Medulla oblongata (tissue), 1 donor: ENCODE measurements around the gene RAB22A.
"Not testable (repeated sequence)": the region's sequence is repeated elsewhere in the genome, so short reads cannot be mapped to it uniquely, and the experiment has no call there.

ENCODE experiments used
- DNase-seq: peaks from one replicate; pipeline ENCODE4 v3.0.0-alpha.2; 2015; ENCODE audit errors: extremely low spot score

Gene RAB22A

GRCh38 chr20:58388882-58389323 lies 79.4 kb downstream of the RAB22A start, which contains the start of gene VAPB:
Gene VAPB, plus strand, starts transcription at chr20:58389229. Its CDS starts 231 bp downstream, at chr20:58389460.
- DNase-seq: peak; percentile 95

DNA sequence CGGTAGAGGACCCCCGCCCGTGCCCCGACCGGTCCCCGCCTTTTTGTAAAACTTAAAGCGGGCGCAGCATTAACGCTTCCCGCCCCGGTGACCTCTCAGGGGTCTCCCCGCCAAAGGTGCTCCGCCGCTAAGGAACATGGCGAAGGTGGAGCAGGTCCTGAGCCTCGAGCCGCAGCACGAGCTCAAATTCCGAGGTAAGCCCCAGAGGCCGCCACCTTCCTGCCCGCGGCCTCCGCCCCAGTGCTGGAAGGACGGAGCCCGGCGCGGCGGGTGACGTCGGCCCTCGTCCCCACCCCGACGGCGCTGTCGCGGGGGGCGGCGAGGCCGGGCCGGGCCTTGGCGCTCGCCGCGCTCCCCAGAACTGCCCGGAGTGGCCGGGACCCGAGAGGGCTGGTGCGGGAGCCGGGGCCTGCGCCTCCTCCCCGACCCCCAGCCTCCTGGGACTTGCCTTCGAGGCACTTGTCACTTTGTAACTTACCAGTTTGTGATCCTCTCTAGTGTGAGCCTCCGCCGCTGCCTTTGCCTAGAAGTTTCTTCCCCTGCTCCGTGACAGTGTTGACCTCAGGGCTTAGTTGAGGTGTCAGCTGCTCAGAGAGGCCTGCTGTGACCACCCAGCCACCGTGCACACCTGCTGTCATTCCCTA lies 79.9 kb downstream of the RAB22A start:
- peak; percentile 21 for DNase-seq

DNA sequence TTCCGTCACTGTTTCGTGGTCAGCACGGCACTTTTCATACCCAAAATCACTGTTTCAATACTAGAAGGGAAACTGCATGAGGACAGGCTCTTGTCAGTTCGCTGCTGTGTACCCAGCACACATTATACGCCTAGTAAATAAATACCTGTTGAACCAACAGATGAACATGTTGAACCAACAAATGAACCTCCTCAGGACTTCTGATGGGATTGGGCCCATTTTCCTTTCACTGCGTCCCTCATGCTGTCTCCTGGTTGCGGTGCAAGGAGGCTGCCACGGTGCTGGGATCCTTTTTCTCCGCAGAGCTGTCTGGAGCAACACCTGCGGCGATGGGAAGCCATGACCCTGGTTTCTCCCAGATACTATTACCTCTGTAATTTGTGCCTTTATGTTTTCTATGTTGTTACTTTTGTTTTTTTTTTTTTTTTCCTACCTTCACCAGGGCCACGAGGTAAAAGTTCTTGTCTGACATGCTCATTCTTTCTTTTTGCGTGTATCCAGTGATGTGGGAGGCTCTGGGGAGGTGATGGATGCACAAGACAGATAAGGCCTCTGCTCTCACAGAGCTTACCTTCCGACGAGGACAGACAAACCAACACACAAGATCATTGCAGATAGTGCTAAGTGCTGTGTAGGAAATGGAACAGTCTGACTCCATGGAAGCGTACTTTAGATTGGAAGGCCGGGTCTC lies 80.6 kb downstream of the RAB22A start:
- no peak for DNase-seq

- DNase-seq: no peak
Measured at GRCh38 chr20:58390659-58391035, 81.1 kb downstream of the RAB22A start.

DNA sequence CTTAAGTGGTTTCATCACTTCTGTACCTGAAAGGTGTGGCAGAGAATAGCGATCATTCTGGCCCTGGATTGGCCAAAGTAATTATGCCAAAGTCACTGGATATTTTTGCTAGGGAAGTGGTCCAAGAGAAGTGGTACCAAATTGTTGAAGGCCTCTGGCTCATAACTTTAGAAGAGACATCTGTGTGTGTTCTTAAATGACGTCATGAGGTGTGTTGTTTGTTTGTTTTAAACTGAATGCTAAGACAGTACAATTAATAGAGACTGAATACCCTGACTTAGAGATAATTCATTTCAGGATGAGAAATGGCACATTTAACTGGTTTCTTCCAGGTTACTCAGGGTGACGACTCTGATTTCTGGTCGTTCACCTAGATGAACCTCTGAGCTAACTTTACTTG lies 82.8 kb downstream of the RAB22A start:
- no peak for DNase-seq

DNA sequence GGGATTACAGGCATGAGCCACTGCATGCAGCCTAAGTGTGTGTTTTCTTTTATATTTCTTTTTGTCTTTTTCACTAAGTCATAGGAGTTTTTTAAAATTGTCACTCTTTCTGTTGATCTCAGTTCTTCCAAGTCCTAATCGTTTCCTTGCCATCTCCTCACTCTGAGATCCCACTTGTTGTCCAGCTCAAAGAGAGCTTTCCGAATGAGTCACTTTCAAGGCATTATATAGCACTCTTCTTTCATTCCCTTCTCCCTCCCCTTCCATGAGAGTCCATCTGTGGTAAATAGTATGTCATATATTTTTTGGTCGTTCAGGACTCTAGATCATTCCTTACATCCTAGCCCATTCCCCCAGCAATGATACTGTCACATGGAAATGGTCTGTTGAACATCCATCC lies 83.8 kb downstream of the RAB22A start:
- DNase-seq: no peak

GRCh38 chr20:58394801-58395200 lies 85.3 kb downstream of the RAB22A start:
- no peak for DNase-seq

- no peak for DNase-seq
Measured at GRCh38 chr20:58395604-58396003, 86.1 kb downstream of the RAB22A start.

DNA sequence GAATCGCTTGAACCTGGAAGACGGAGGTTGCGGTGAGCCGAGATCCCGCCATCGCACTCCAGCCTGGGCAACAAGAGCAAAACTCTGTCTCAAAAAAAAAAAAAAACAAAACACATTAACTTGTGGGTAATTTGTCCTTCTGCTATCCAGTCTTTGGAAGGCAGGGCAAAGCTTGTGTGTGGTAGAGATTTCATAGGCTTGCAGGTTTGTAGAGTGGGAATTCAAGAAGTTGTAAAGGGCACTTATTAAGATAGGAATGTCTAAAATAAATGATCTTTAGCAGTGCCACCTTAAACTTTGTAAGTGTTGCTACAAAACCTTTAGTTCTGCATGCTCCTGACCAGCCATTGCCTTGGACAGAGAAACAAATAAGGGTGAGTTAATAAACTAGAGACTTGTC lies 87.9 kb downstream of the RAB22A start:
- DNase-seq: no peak

GRCh38 chr20:58398254-58398653 lies 88.7 kb downstream of the RAB22A start:
- DNase-seq: no peak

DNA sequence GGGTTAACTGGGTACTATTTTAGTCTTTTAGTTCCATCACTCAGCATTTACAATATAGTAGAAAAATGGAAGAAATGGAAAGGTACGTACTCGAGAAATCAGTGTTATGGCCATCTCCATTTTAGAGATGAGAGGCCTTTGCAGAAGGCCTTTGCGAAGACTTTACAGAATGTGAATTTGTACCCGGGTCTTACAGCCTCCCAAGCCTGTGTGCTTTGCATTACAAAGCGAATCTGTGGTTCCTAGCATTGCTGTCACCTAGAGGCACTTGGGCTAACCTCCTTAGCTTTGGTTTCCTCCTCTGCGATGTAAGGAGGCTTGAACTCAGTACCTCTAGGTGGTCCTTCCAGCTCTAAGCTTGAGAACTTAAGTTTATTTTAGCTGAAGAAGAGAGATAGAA lies 90.4 kb downstream of the RAB22A start:
- DNase-seq: no peak

GRCh38 chr20:58401162-58401561 lies 91.6 kb downstream of the RAB22A start:
- no peak for DNase-seq

- no peak for DNase-seq
Measured at GRCh38 chr20:58402305-58402704, 92.8 kb downstream of the RAB22A start.

DNA sequence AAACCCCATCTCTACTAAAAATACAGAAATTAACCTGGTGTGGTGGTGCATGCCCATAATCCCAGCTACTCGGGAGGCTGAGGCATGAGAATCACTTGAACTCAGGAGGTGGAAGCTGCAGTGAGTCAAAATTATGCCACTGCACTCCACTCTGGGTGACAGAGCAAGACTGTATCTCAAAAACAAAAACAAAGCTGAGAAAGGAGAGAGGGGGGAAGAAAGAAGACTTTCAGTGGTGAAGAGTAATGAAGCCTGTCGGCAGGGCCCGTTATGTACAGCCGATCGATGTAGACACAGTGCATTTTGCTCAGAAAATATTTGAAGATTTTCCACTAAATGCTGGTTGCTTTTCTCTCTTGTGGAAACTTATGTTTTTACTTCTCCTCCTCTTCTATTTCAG lies 93.3 kb downstream of the RAB22A start:
- no peak for DNase-seq

- DNase-seq: no peak
Measured at GRCh38 chr20:58403272-58403671, 93.8 kb downstream of the RAB22A start.

- no peak for DNase-seq
Measured at GRCh38 chr20:58405504-58406291, 96.2 kb downstream of the RAB22A start.

- no peak for DNase-seq
Measured at GRCh38 chr20:58406422-58407001, 97.0 kb downstream of the RAB22A start.

GRCh38 chr20:58407201-58407873 lies 97.8 kb downstream of the RAB22A start:
- no peak for DNase-seq

GRCh38 chr20:58407966-58408557 lies 98.5 kb downstream of the RAB22A start:
- peak; percentile 4 for DNase-seq

GRCh38 chr20:58408603-58409246 lies 99.2 kb downstream of the RAB22A start:
- peak; percentile 72 for DNase-seq

DNA sequence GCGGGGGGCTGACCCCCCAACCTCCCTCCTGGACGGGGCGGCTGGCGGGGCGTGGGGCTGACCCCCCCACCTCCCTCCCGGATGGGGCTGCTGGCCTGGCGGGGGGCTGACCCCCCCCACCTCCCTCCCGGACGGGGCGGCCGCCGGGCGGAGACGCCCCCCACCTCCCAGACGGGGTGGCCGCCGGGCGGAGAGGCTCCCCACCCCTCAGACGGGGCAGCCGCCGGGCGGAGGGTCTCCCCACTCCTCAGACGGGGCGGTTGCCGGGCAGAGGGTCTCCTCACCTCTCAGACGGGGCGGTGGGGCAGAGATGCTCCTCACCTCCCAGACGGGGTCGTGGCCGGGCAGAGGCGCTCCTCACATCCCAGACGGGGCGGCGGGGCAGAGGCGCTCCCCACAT lies 104.7 kb downstream of the RAB22A start:
- DNase-seq: not testable (repeated sequence)
